ENCODE measurements around the gene MMP15. TPM values are rescaled to one million over a fixed set of nuclear protein-coding genes. Genes with fewer than 3 reads are reported as not detected.

MMP15 gene
- total and polyA plus RNA-seq, 2 donors (not counting 3 experiments of a cell fraction or from before 2014, with no cell fraction given): 12.6 to 16.0 TPM

- Histone ChIP-seq H3K27me3 (ENCODE audit: control insufficient read depth in 2 of 2, insufficient read depth in 2 of 2, low read length in 2 of 2) (no peaks in the 10 kb centered on the region), H4K20me1 (replicated peaks; ENCODE audit: control insufficient read depth, extremely low read depth, insufficient read depth, low read length) (no peaks in the 10 kb centered on the region), H3K9ac (replicated peaks; ENCODE audit: extremely low read depth, insufficient read depth, low read length) (no peak overlapping the region), H2AFZ (ENCODE audit: low read depth, low read length) (no peak overlapping the region), H3K9me3 (replicated peaks; ENCODE audit: control insufficient read depth, insufficient read depth, low read length) (no peaks in the 10 kb centered on the region), H3K4me2 (ENCODE audit: insufficient read depth, low read length) (no peak overlapping the region), H3K79me2 (ENCODE audit: control insufficient read depth, insufficient read depth, low read length) (no peaks in the 10 kb centered on the region), H3K4me1 (ENCODE audit: control insufficient read depth, extremely low read depth, insufficient read depth, low read length) (peaks cover 13% of the 10 kb centered on the region), H3K36me3 (ENCODE audit: control insufficient read depth in 2 of 2, extremely low read depth in 1 of 2, insufficient read depth in 2 of 2, low read length in 2 of 2) (no peaks in the 10 kb centered on the region), H3K4me3 (replicated peaks in 1 of 3; ENCODE audit: insufficient read depth in 1 of 3, low read depth in 1 of 3, low read length in 3 of 3) (no peak overlapping the region), H3K27ac (ENCODE audit: insufficient read depth, low read depth, low read length) (no peak overlapping the region), H3K9me1 (replicated peaks; ENCODE audit: control insufficient read depth, extremely low read depth, insufficient read depth, low read length) (no peaks in the 10 kb centered on the region)
- ChIA-PET CTCF (interaction anchor here (0.7 kb wide), 1 partner anchor 12 kb away, joined by 3 read pairs; no protein-coding TSS in a partner anchor), POLR2A (no interaction called here)
- intact Hi-C loops (cut with micrococcal nuclease) (no loop called here), dilution Hi-C loops (cut with MboI; ENCODE audit: extremely low pct_ligation_motif_present, low sequenced_read_pairs) (no loop called here)
- no TSS peak for BruUV-seq (replicated peaks)
- DNase-seq (ENCODE audit: low read depth, low spot score) (no peak), FAIRE-seq (no peak)
- TF ChIP-seq CTCF (IDR thresholded peaks at IDR 0.05; ENCODE audit: extremely low read depth in 1 of 2, insufficient read depth in 1 of 2, low read depth in 1 of 2, low read length in 2 of 2) (no peak), GATA2 (IDR thresholded peaks at IDR 0.05; ENCODE audit: insufficient read depth, insufficient read length, low read depth, low read length) (no peak), POLR2AphosphoS5 (IDR thresholded peaks at IDR 0.05; ENCODE audit: insufficient read depth, low read depth, low read length) (no peak)
Measured at GRCh38 chr16:58085584-58086251, 60.2 kb downstream of the MMP15 start.

Data from endothelial cell of umbilical vein (primary cell).